ENCODE measurements around the gene TMCC3.

TMCC3 gene

GRCh38 chr12:94545935-94546771 is 104.2 kb downstream of the TMCC3 start:
- no CpG with 5 or more reads among the region's 17 CpGs for WGBS (ENCODE audit: extremely low coverage, insufficient coverage, insufficient read length)
- H4K91ac ChIP-seq (ENCODE audit: low read depth, low read length): no peak overlapping the region

GRCh38 chr12:94544355-94544754 is 106.0 kb downstream of the TMCC3 start:
- H3K27me3 ChIP-seq (ENCODE audit: insufficient read depth, low read length): no peaks in the 10 kb centered on the region
- no peak overlapping the region for H2BK120ac ChIP-seq (ENCODE audit: insufficient read depth, low read length, poor library complexity)
- no peak overlapping the region for H3K4me2 ChIP-seq (ENCODE audit: low read length)
- H4K12ac ChIP-seq (ENCODE audit: low read depth, low read length): no peak overlapping the region
- no peaks in the 10 kb centered on the region for H3K79me2 ChIP-seq (ENCODE audit: control insufficient read depth, insufficient read depth, low read length, poor library complexity)
- H3K79me1 ChIP-seq (ENCODE audit: low read length): no peaks in the 10 kb centered on the region
- H2BK5ac ChIP-seq (ENCODE audit: low read depth, low read length, poor library complexity): no peak overlapping the region
- no peak overlapping the region for H4K8ac ChIP-seq (ENCODE audit: low read depth, low read length)
- H3K4ac ChIP-seq (ENCODE audit: low read depth, low read length): no peak overlapping the region
- no peak overlapping the region for H2BK12ac ChIP-seq (ENCODE audit: low read length)
- H2AFZ ChIP-seq (ENCODE audit: insufficient read depth, low read length, poor library complexity): no peak overlapping the region
- H3K9me3 ChIP-seq (ENCODE audit: insufficient read depth, low read depth, low read length): peaks cover 5% of the 10 kb centered on the region
- H3K9ac ChIP-seq (ENCODE audit: low read length): no peak overlapping the region
- no peaks in the 10 kb centered on the region for H3K4me1 ChIP-seq (ENCODE audit: control insufficient read depth in 1 of 2, insufficient read depth in 2 of 2, low read length in 2 of 2)
- H3K4me3 ChIP-seq (ENCODE audit: low read depth, low read length): no peak overlapping the region
- H3K18ac ChIP-seq (ENCODE audit: low read length): no peak overlapping the region
- no peak overlapping the region for H3K27ac ChIP-seq (ENCODE audit: low read depth, low read length)
- no peak for DNase-seq
- H3K36me3 ChIP-seq (ENCODE audit: control insufficient read depth in 1 of 2, insufficient read depth in 2 of 2, low read length in 2 of 2): no peaks in the 10 kb centered on the region
- H3K23ac ChIP-seq (ENCODE audit: low read length): no peak overlapping the region
- no peak overlapping the region for H2AK5ac ChIP-seq (ENCODE audit: low read length)
- H4K91ac ChIP-seq (ENCODE audit: low read depth, low read length): no peak overlapping the region
- no peak overlapping the region for H3K14ac ChIP-seq (ENCODE audit: low read length)
- WGBS (ENCODE audit: extremely low coverage, insufficient coverage, insufficient read length): no CpG with 5 or more reads among the region's 4 CpGs

More at GRCh38 chr12:94545935-94546771, 104.2 kb downstream of the TMCC3 start:
- H3K27ac ChIP-seq (ENCODE audit: low read depth, low read length): no peak overlapping the region
- H2AFZ ChIP-seq (ENCODE audit: insufficient read depth, low read length, poor library complexity): no peak overlapping the region
- H3K14ac ChIP-seq (ENCODE audit: low read length): no peak overlapping the region
- no peak overlapping the region for H3K23ac ChIP-seq (ENCODE audit: low read length)
- H3K79me1 ChIP-seq (ENCODE audit: low read length): no peaks in the 10 kb centered on the region
- H3K9ac ChIP-seq (ENCODE audit: low read length): no peak overlapping the region
- H3K4me1 ChIP-seq (ENCODE audit: control insufficient read depth in 1 of 2, insufficient read depth in 2 of 2, low read length in 2 of 2): no peaks in the 10 kb centered on the region
- no peak overlapping the region for H3K4me2 ChIP-seq (ENCODE audit: low read length)
- no peak overlapping the region for H2BK120ac ChIP-seq (ENCODE audit: insufficient read depth, low read length, poor library complexity)
- no peak overlapping the region for H2BK5ac ChIP-seq (ENCODE audit: low read depth, low read length, poor library complexity)
- no peak overlapping the region for H3K4ac ChIP-seq (ENCODE audit: low read depth, low read length)
- no peak overlapping the region for H3K18ac ChIP-seq (ENCODE audit: low read length)
- no peaks in the 10 kb centered on the region for H3K27me3 ChIP-seq (ENCODE audit: insufficient read depth, low read length)
- H3K36me3 ChIP-seq (ENCODE audit: control insufficient read depth in 1 of 2, insufficient read depth in 2 of 2, low read length in 2 of 2): no peaks in the 10 kb centered on the region
- no peak overlapping the region for H4K8ac ChIP-seq (ENCODE audit: low read depth, low read length)
- H4K12ac ChIP-seq (ENCODE audit: low read depth, low read length): no peak overlapping the region
- H2BK12ac ChIP-seq (ENCODE audit: low read length): no peak overlapping the region
- no peaks in the 10 kb centered on the region for H3K79me2 ChIP-seq (ENCODE audit: control insufficient read depth, insufficient read depth, low read length, poor library complexity)
- H3K9me3 ChIP-seq (ENCODE audit: insufficient read depth, low read depth, low read length): peaks cover 5% of the 10 kb centered on the region
- no peak overlapping the region for H2AK5ac ChIP-seq (ENCODE audit: low read length)
- no peak overlapping the region for H3K4me3 ChIP-seq (ENCODE audit: low read depth, low read length)
- DNase-seq: peak; percentile 65 to 83

- Histone ChIP-seq H3K4me3 (ENCODE audit: low read depth, low read length) (no peak overlapping the region), H2AK5ac (ENCODE audit: low read length) (no peak overlapping the region), H3K18ac (ENCODE audit: low read length) (no peak overlapping the region), H3K27me3 (ENCODE audit: insufficient read depth, low read length) (no peaks in the 10 kb centered on the region), H3K4ac (ENCODE audit: low read depth, low read length) (no peak overlapping the region), H4K91ac (ENCODE audit: low read depth, low read length) (no peak overlapping the region), H2BK12ac (ENCODE audit: low read length) (no peak overlapping the region), H4K12ac (ENCODE audit: low read depth, low read length) (no peak overlapping the region), H3K9me3 (ENCODE audit: insufficient read depth, low read depth, low read length) (no peaks in the 10 kb centered on the region), H3K27ac (ENCODE audit: low read depth, low read length) (no peak overlapping the region), H3K14ac (ENCODE audit: low read length) (no peak overlapping the region), H3K23ac (ENCODE audit: low read length) (no peak overlapping the region), H2BK5ac (ENCODE audit: low read depth, low read length, poor library complexity) (no peak overlapping the region), H3K79me1 (ENCODE audit: low read length) (no peaks in the 10 kb centered on the region), H3K9ac (ENCODE audit: low read length) (no peak overlapping the region), H3K36me3 (ENCODE audit: control insufficient read depth in 1 of 2, insufficient read depth in 2 of 2, low read length in 2 of 2) (no peaks in the 10 kb centered on the region), H3K79me2 (ENCODE audit: control insufficient read depth, insufficient read depth, low read length, poor library complexity) (no peaks in the 10 kb centered on the region), H3K4me1 (ENCODE audit: control insufficient read depth in 1 of 2, insufficient read depth in 2 of 2, low read length in 2 of 2) (no peaks in the 10 kb centered on the region), H2BK120ac (ENCODE audit: insufficient read depth, low read length, poor library complexity) (no peak overlapping the region), H3K4me2 (ENCODE audit: low read length) (no peak overlapping the region), H4K8ac (ENCODE audit: low read depth, low read length) (no peak overlapping the region), H2AFZ (ENCODE audit: insufficient read depth, low read length, poor library complexity) (no peak overlapping the region)
- DNase-seq: no peak
Measured at GRCh38 chr12:94538318-94538717, 112.0 kb downstream of the TMCC3 start.

DNA sequence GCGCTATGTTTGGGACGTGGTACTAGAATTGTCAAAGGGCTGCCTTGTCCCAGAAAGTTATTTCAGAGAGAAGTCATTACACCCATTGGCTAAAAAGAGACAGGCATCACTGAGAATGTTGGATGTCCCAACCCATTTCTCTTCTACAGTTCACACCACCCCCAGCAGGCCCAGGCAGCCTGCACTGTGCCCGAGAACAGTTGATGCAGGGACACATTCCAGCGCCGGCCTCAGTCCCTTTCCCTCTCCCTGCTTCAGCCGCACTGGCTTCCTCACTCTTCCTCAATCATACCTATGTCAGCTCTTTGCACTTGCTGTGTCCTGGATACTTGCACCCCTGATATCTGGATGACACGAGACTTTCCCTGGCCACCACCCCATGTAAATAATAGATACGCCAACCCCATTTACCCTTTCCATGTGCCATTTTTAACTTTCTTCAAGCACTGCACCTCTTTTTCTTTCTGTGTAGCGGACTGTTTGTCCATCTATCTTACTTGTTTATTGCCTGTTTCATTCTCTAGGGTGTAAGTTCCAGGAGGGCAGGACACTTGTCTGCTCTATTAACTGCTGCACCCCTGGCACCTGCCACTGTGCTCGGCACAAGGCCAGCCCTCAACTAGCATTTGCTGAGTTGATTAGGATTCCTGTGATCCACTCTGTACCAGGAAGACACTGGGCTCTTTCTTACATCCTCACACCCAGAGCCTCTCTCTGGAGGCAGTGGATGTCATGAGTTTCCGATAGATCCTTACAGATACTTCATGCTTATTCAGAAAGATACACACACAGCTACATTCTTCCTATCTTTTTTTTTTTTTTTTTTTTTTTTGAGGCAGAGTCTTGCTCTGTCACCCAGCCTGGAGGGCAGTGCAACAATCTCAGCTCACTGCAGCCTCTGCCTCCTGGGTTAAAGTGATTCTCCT is 114.1 kb downstream of the TMCC3 start:
- no peak overlapping the region for H4K12ac ChIP-seq (ENCODE audit: low read depth, low read length)
- no peak overlapping the region for H3K4ac ChIP-seq (ENCODE audit: low read depth, low read length)
- no peak overlapping the region for H3K18ac ChIP-seq (ENCODE audit: low read length)
- no peak overlapping the region for H2AK5ac ChIP-seq (ENCODE audit: low read length)
- H3K79me2 ChIP-seq (ENCODE audit: control insufficient read depth, insufficient read depth, low read length, poor library complexity): no peaks in the 10 kb centered on the region
- H3K9ac ChIP-seq (ENCODE audit: low read length): no peak overlapping the region
- no peak overlapping the region for H2AFZ ChIP-seq (ENCODE audit: insufficient read depth, low read length, poor library complexity)
- H3K9me3 ChIP-seq (ENCODE audit: insufficient read depth, low read depth, low read length): no peaks in the 10 kb centered on the region
- DNase-seq: no peak
- H4K8ac ChIP-seq (ENCODE audit: low read depth, low read length): no peak overlapping the region
- H3K27me3 ChIP-seq (ENCODE audit: insufficient read depth, low read length): no peaks in the 10 kb centered on the region
- H3K4me1 ChIP-seq (ENCODE audit: control insufficient read depth in 1 of 2, insufficient read depth in 2 of 2, low read length in 2 of 2): no peaks in the 10 kb centered on the region
- H2BK12ac ChIP-seq (ENCODE audit: low read length): no peak overlapping the region
- no peak overlapping the region for H3K4me2 ChIP-seq (ENCODE audit: low read length)
- no peaks in the 10 kb centered on the region for H3K79me1 ChIP-seq (ENCODE audit: low read length)
- H3K14ac ChIP-seq (ENCODE audit: low read length): no peak overlapping the region
- H3K23ac ChIP-seq (ENCODE audit: low read length): no peak overlapping the region
- H3K4me3 ChIP-seq (ENCODE audit: low read depth, low read length): no peak overlapping the region
- no peaks in the 10 kb centered on the region for H3K36me3 ChIP-seq (ENCODE audit: control insufficient read depth in 1 of 2, insufficient read depth in 2 of 2, low read length in 2 of 2)
- no peak overlapping the region for H4K91ac ChIP-seq (ENCODE audit: low read depth, low read length)
- H3K27ac ChIP-seq (ENCODE audit: low read depth, low read length): no peak overlapping the region
- no peak overlapping the region for H2BK5ac ChIP-seq (ENCODE audit: low read depth, low read length, poor library complexity)
- no peak overlapping the region for H2BK120ac ChIP-seq (ENCODE audit: insufficient read depth, low read length, poor library complexity)
- WGBS (ENCODE audit: extremely low coverage, insufficient coverage, insufficient read length): no CpG with 5 or more reads among the region's 11 CpGs

Measured in trophoblast cell (in vitro differentiated cells and primary cell).